K562 (cell line): ENCODE data around the gene PRIM1. TPM values are rescaled to one million over a fixed set of nuclear protein-coding genes. Genes with fewer than 3 reads are reported as not detected.
A peak's percentile ranks its signal among the peaks of the same experiment; 100 is the strongest.

Experiments
- CBFB ChIP-seq: sonication (generic); formaldehyde crosslinking; IDR thresholded peaks from 2 replicates; pipeline ENCODE4 v1.4.0; 2020; ENCODE audit warnings: mild to moderate bottlenecking, missing genetic modification reagents
- CHCHD3 ChIP-seq: fragments of 250-450 bp; sonication (Bioruptor Pico); IDR thresholded peaks from 2 replicates; pipeline ENCODE4 v2.1.2; 2022; ENCODE audit warnings: mild to moderate bottlenecking
- CREBBP ChIP-seq: IDR thresholded peaks from one replicate; pipeline ENCODE4 v1.6.1; 2012; ENCODE audit warnings: low read depth, mild to moderate bottlenecking, control low read depth, inconsistent platforms, low read length
- ETV6 ChIP-seq, 3 experiments: fragments of 150-350 bp in 1 of 3; sonication (generic) in 1 of 3; formaldehyde crosslinking in 1 of 3; IDR thresholded peaks; 2 replicates each; pipeline versions ENCODE4 v1.6.1 to v1.8.0; 2014 to 2022; ENCODE audit warnings: borderline replicate concordance in 2 of 3, low read depth in 2 of 3, antibody characterized with exemption in 1 of 3, low read length in 1 of 3, mild to moderate bottlenecking in 1 of 3, missing genetic modification reagents in 1 of 3
- KAT2B ChIP-seq: IDR thresholded peaks from one replicate; pipeline ENCODE4 v1.6.1; 2012; ENCODE audit warnings: low read depth, mild to moderate bottlenecking, control low read depth, inconsistent platforms, low read length, moderate library complexity
- MCM7 ChIP-seq, 2 experiments: fragments of 450-650 bp; IDR thresholded peaks; 2 replicates each; pipeline ENCODE4 v1.6.1; 2016 to 2018
- MTA1 ChIP-seq: fragments of 450-650 bp; IDR thresholded peaks from 2 replicates; pipeline ENCODE4 v1.6.1; 2017; ENCODE audit warnings: borderline replicate concordance
- NONO ChIP-seq, 2 experiments: fragments of 200-400 bp in 1 of 2; fragments of 450-650 bp in 1 of 2; formaldehyde crosslinking in 1 of 2; IDR thresholded peaks; 2 replicates each; pipeline ENCODE4 v1.6.1; 2017; ENCODE audit warnings: low read depth in 2 of 2, mild to moderate bottlenecking in 2 of 2, moderate library complexity in 2 of 2, low read length in 1 of 2
- NR2F6 ChIP-seq: fragments of 450-650 bp; formaldehyde crosslinking; IDR thresholded peaks from 2 replicates; pipeline ENCODE4 v1.4.0; 2020; ENCODE audit warnings: mild to moderate bottlenecking
- NR3C1 ChIP-seq: sonication (generic); formaldehyde crosslinking; IDR thresholded peaks from 2 replicates; pipeline ENCODE4 v1.8.1; 2022; ENCODE audit warnings: missing genetic modification reagents
- NR4A1 ChIP-seq, 2 experiments: fragments of 250-450 bp in 1 of 2; fragments of 450-650 bp in 1 of 2; sonication (Bioruptor Pico) in 1 of 2; IDR thresholded peaks; 2 replicates each; pipeline versions ENCODE4 v1.4.0 to v1.6.1; 2016 to 2020; ENCODE audit warnings: mild to moderate bottlenecking in 2 of 2, missing compliant biosample characterization in 1 of 2, missing genetic modification characterization in 1 of 2, moderate library complexity in 1 of 2
- POLR2AphosphoS5 ChIP-seq: IDR thresholded peaks from 2 replicates; pipeline ENCODE4 v1.6.1; 2011; ENCODE audit warnings: mild to moderate bottlenecking, low read depth, low read length, moderate library complexity; ENCODE audit not compliant: control insufficient read depth, insufficient read depth
- PRPF4 ChIP-seq: fragments of 200-400 bp; formaldehyde crosslinking; IDR thresholded peaks from one replicate; pipeline ENCODE4 v1.6.1; 2017; ENCODE audit warnings: low read length, low read depth, mild to moderate bottlenecking; ENCODE audit not compliant: insufficient read depth, poor library complexity, severe bottlenecking
- SNIP1 ChIP-seq: fragments of 450-650 bp; IDR thresholded peaks from 2 replicates; pipeline ENCODE4 v1.7.1; 2017; ENCODE audit warnings: low read depth, mild to moderate bottlenecking
- TCF3 ChIP-seq: sonication (generic); formaldehyde crosslinking; IDR thresholded peaks from 2 replicates; pipeline ENCODE4 v1.4.0; 2020; ENCODE audit warnings: mild to moderate bottlenecking, missing genetic modification reagents
- XRCC3 ChIP-seq: fragments of 450-650 bp; IDR thresholded peaks from 2 replicates; pipeline ENCODE4 v1.6.1; 2017; ENCODE audit warnings: mild to moderate bottlenecking, moderate library complexity
- ZBTB7A ChIP-seq: IDR thresholded peaks from 2 replicates; pipeline ENCODE4 v1.6.1; 2011; ENCODE audit warnings: low read depth, mild to moderate bottlenecking, low read length, moderate library complexity, borderline replicate concordance; ENCODE audit not compliant: control insufficient read depth
- ZKSCAN1 ChIP-seq: fragments of 150-350 bp; IDR thresholded peaks from 2 replicates; pipeline ENCODE4 v1.6.1; 2016; ENCODE audit warnings: low read depth, low read length
- ZNF24 ChIP-seq: fragments of 450-650 bp; IDR thresholded peaks from 2 replicates; pipeline ENCODE4 v1.6.1; 2016
- ZNF354B ChIP-seq: fragments of 250-450 bp; sonication (Bioruptor Pico); IDR thresholded peaks from 2 replicates; pipeline ENCODE4 v1.4.0; 2020
- ZNF431 ChIP-seq: sonication (generic); formaldehyde crosslinking; IDR thresholded peaks from 2 replicates; pipeline ENCODE4 v1.8.0; 2022; ENCODE audit warnings: mild to moderate bottlenecking, missing genetic modification reagents
- polyA plus RNA-seq, 8 experiments: library from polyadenylated mRNA; depleted of rRNA in 4 of 8; stranded (reverse) in 5 of 8; unstranded in 3 of 8; fragments of >200 nt; fragmentation: Nextera tagmentation in 2 of 8; fragmentation: Illumina TruSeq in 1 of 8; extraction: Ambion mirVana in 2 of 8; extraction: Trizol in 1 of 8; gene quantifications; 2 replicates each; pipeline versions ENCODE4 v1.2.1 to v1.2.3, GENCODE V29; 2011 to 2014; ENCODE audit warnings: inconsistent platforms in 1 of 8, missing spikeins in 1 of 8
- total RNA-seq, 7 experiments: library from RNA; depleted of rRNA in 6 of 7; stranded (reverse); fragments of >200 nt in 6 of 7; fragmentation: Illumina TruSeq in 2 of 7; extraction: Trizol in 2 of 7; gene quantifications; 2 replicates each; pipeline versions ENCODE4 v1.2.1 to v1.2.3, GENCODE V29; 2011 to 2021; ENCODE audit warnings: low replicate concordance in 1 of 7
- TF ChIP-seq, protein P1 (sequence below): sonication (generic); formaldehyde crosslinking; IDR thresholded peaks from 2 replicates; pipeline ENCODE4 v1.8.0; 2022; ENCODE audit warnings: mild to moderate bottlenecking, missing genetic modification reagents, borderline replicate concordance
- TF ChIP-seq, protein P2 (sequence below): fragments of 200-800 bp; sonication (Bioruptor generic); IDR thresholded peaks from 2 replicates; pipeline ENCODE4 v1.6.1; 2017; ENCODE audit warnings: missing genetic modification characterization, missing compliant biosample characterization

PRIM1 gene
- total and polyA plus RNA-seq, 9 of the 15 experiments (the other 6 are each of a cell fraction or from before 2014, with no cell fraction given) = 67.2 to 179 (median 140) TPM

DNA sequence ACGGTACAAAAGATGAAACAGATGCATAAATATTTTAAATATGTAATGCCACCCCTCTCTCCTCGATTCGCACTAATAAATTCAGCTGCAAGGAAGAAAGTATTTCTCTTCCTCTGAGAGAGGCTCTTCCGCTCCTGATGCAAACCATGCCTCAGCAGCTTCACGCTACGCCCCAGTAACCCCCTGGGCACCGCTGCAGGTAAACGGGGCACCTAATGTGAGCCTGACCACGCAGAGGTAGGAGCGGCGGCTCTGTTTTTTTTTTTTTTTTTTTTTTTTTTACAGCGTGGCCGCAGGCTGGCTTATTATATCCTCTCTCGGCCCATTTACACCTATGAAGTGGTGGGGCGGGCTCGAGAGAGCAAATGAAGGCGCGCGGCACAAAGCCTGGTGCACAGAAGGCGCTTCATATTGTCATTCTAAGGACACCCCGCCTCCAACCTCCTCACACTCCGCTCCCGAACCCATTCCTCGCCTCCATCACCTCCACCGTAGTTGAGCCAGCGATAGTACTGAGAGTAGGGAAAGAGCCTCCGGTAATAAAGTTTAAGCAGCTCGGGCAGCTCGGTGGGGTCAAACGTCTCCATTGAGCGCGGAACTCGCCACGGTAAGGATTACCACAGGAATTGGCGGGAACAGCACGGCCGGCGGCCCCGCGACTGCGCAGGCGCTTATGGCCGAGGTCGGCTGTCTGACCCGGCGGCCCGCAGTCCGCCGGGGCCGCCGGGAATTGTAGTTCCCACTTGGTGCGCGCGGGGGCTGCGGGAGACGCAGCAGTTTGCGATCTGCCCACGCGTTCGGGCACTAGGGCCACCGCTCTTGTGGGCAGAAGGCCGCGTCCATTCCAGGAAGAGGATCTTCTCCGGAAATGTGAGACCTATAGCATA lies at the start of gene PRIM1 (continued):
- TF ChIP-seq, protein P1, sequence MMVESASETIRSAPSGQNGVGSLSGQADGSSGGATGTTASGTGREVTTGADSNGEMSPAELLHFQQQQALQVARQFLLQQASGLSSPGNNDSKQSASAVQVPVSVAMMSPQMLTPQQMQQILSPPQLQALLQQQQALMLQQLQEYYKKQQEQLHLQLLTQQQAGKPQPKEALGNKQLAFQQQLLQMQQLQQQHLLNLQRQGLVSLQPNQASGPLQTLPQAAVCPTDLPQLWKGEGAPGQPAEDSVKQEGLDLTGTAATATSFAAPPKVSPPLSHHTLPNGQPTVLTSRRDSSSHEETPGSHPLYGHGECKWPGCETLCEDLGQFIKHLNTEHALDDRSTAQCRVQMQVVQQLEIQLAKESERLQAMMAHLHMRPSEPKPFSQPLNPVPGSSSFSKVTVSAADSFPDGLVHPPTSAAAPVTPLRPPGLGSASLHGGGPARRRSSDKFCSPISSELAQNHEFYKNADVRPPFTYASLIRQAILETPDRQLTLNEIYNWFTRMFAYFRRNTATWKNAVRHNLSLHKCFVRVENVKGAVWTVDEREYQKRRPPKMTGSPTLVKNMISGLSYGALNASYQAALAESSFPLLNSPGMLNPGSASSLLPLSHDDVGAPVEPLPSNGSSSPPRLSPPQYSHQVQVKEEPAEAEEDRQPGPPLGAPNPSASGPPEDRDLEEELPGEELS (CRISPR knock-in tag) = no peak
- TF ChIP-seq MTA1 (no peak), XRCC3 (no peak), PRPF4 (no peak), CBFB (0 out of 2 replicates have a peak, but pooled peaks have one; percentile 18), ETV6 (IDR thresholded peaks at IDR 0.05; ENCODE audit: borderline replicate concordance in 1 of 2, low read depth in 2 of 2, low read length in 1 of 2) (no peak), ETV6 (CRISPR knock-in tag; IDR thresholded peaks at IDR 0.05; ENCODE audit: borderline replicate concordance) (no peak), NR3C1 (no peak), NR2F6 (no peak), ZNF354B (CRISPR knock-in tag) (no peak), SNIP1 (no peak), ZNF431 (CRISPR knock-in tag) (no peak), CREBBP (no peak), NONO (IDR thresholded peaks at IDR 0.05; ENCODE audit: low read depth in 2 of 2, low read length in 1 of 2) (no peak), TCF3 (peak; percentile 32; the same call in 1 of the 2 replicates), MCM7 (IDR thresholded peaks at IDR 0.05) (no peak), KAT2B (no peak), ZNF24 (0 out of 2 replicates have a peak, but pooled peaks have one; percentile 38), ZBTB7A (peak; percentile 41; the same call in 1 of the 2 replicates), POLR2AphosphoS5 (peak; percentile 93), NR4A1 (CRISPR knock-in tag; IDR thresholded peaks at IDR 0.05) (no peak), NR4A1 (tag; IDR thresholded peaks at IDR 0.05) (no peak), ZKSCAN1 (no peak; the same call in 1 of the 2 replicates), CHCHD3 (CRISPR knock-in tag) (no peak)
- TF ChIP-seq, protein P2, sequence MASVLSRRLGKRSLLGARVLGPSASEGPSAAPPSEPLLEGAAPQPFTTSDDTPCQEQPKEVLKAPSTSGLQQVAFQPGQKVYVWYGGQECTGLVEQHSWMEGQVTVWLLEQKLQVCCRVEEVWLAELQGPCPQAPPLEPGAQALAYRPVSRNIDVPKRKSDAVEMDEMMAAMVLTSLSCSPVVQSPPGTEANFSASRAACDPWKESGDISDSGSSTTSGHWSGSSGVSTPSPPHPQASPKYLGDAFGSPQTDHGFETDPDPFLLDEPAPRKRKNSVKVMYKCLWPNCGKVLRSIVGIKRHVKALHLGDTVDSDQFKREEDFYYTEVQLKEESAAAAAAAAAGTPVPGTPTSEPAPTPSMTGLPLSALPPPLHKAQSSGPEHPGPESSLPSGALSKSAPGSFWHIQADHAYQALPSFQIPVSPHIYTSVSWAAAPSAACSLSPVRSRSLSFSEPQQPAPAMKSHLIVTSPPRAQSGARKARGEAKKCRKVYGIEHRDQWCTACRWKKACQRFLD (CRISPR knock-in tag) = peak; percentile 62; the same call in 1 of the 2 replicates
